Loucy (cell line): ENCODE data around the gene ERAP2.

Source experiments
- H2AFZ ChIP-seq: fragments of 200-600 bp; sonication (generic); 2 replicates; pipeline ENCODE4 v1.6.0; 2016; ENCODE audit warnings: antibody characterized with exemption, mild to moderate bottlenecking, low read length, moderate library complexity
- H3F3A ChIP-seq: fragments of 200-600 bp; 2 replicates; pipeline ENCODE4 v1.6.0; 2016; ENCODE audit warnings: antibody characterized with exemption, low read depth, mild to moderate bottlenecking
- H3K27me3 ChIP-seq: fragments of 200-600 bp; sonication (generic); 2 replicates; pipeline ENCODE4 v1.6.1; 2014; ENCODE audit warnings: low read length, mild to moderate bottlenecking; ENCODE audit not compliant: insufficient read depth, poor library complexity, severe bottlenecking
- H3K36me3 ChIP-seq: fragments of 200-600 bp; sonication (generic); 2 replicates; pipeline ENCODE4 v1.6.1; 2016; ENCODE audit warnings: low read length; ENCODE audit not compliant: insufficient read depth
- H3K4me1 ChIP-seq: fragments of 200-600 bp; sonication (generic); 2 replicates; pipeline ENCODE4 v1.5.1; 2014; ENCODE audit warnings: low read length, mild to moderate bottlenecking; ENCODE audit not compliant: insufficient read depth, poor library complexity, severe bottlenecking
- H3K4me2 ChIP-seq: fragments of 200-600 bp; sonication (generic); 2 replicates; pipeline ENCODE4 v1.6.0; 2014; ENCODE audit warnings: antibody characterized with exemption, low read length, low read depth, mild to moderate bottlenecking; ENCODE audit not compliant: poor library complexity, severe bottlenecking
- H3K4me3 ChIP-seq: fragments of 200-600 bp; sonication (generic); 2 replicates; pipeline ENCODE4 v1.5.1; 2014; ENCODE audit warnings: low read length, mild to moderate bottlenecking, mixed read lengths; ENCODE audit not compliant: poor library complexity, severe bottlenecking
- H3K79me2 ChIP-seq: fragments of 200-600 bp; sonication (generic); 2 replicates; pipeline ENCODE4 v1.6.1; 2014; ENCODE audit warnings: low read length; ENCODE audit not compliant: insufficient read depth
- H3K9ac ChIP-seq: fragments of 200-600 bp; sonication (generic); 2 replicates; pipeline ENCODE4 v1.6.0; 2014; ENCODE audit warnings: mild to moderate bottlenecking, low read depth, low read length, moderate library complexity; ENCODE audit not compliant: poor library complexity, severe bottlenecking
- H3K9me2 ChIP-seq: fragments of 200-600 bp; sonication (generic); replicated peaks from 2 replicates; pipeline ENCODE4 v1.6.1; 2016; ENCODE audit warnings: low read depth, low read length, mixed read lengths
- H3K9me3 ChIP-seq: fragments of 200-600 bp; sonication (generic); 2 replicates; pipeline ENCODE4 v1.6.1; 2014; ENCODE audit warnings: mild to moderate bottlenecking, antibody characterized with exemption, low read length, low read depth; ENCODE audit not compliant: insufficient read depth
- H4K20me1 ChIP-seq: fragments of 200-600 bp; sonication (generic); 2 replicates; pipeline ENCODE4 v1.6.0; 2014; ENCODE audit warnings: antibody characterized with exemption, low read length, mild to moderate bottlenecking; ENCODE audit not compliant: insufficient read depth, poor library complexity, severe bottlenecking
- EZH2phosphoT487 ChIP-seq: fragments of 200-600 bp; IDR thresholded peaks from 2 replicates; pipeline ENCODE4 v1.6.1; 2018; ENCODE audit warnings: antibody characterized with exemption, mild to moderate bottlenecking, moderate library complexity, borderline replicate concordance
- TF ChIP-seq, protein P1 (sequence below): fragments of 200-600 bp; sonication (generic); conservative IDR thresholded peaks from 2 replicates; pipeline ENCODE4 v1.5.1; 2014; ENCODE audit warnings: mild to moderate bottlenecking, antibody characterized with exemption, low read length

Gene ERAP2

DNA sequence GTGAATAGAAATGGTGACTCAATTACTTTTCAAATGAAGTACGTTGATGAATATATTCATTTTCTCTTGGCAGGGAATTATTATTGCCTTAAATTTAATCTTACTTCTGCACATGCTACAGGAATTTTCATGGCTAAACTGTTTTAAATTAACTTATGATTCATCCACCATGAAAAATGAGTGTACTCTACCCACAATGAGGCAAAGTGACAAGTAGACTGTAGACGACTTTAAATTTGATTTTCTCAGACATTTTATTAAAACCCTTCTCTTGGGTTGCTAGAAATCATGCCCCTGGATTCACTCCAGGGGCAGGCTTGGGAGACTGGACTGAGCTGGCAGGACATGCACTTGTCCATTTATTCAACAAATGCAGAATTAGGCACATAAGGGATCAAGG lies 23.5 kb upstream of the ERAP2 start:
- H2AFZ ChIP-seq = no peak overlapping the region
- H3K4me1 ChIP-seq = peaks cover 32% of the 10 kb centered on the region
- no peaks in the 10 kb centered on the region for H4K20me1 ChIP-seq
- H3K4me2 ChIP-seq = no peak overlapping the region
- no peak overlapping the region for H3K9ac ChIP-seq
- H3K36me3 ChIP-seq = no peaks in the 10 kb centered on the region
- H3K9me3 ChIP-seq = no peaks in the 10 kb centered on the region; the same call in 1 of the 2 replicates
- H3K27me3 ChIP-seq = no peaks in the 10 kb centered on the region
- H3K79me2 ChIP-seq = no peaks in the 10 kb centered on the region
- H3K9me2 ChIP-seq = no peaks in the 10 kb centered on the region
- no peak overlapping the region for H3K4me3 ChIP-seq
- TF ChIP-seq, protein P1, sequence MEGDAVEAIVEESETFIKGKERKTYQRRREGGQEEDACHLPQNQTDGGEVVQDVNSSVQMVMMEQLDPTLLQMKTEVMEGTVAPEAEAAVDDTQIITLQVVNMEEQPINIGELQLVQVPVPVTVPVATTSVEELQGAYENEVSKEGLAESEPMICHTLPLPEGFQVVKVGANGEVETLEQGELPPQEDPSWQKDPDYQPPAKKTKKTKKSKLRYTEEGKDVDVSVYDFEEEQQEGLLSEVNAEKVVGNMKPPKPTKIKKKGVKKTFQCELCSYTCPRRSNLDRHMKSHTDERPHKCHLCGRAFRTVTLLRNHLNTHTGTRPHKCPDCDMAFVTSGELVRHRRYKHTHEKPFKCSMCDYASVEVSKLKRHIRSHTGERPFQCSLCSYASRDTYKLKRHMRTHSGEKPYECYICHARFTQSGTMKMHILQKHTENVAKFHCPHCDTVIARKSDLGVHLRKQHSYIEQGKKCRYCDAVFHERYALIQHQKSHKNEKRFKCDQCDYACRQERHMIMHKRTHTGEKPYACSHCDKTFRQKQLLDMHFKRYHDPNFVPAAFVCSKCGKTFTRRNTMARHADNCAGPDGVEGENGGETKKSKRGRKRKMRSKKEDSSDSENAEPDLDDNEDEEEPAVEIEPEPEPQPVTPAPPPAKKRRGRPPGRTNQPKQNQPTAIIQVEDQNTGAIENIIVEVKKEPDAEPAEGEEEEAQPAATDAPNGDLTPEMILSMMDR = no peak
- TF ChIP-seq EZH2phosphoT487 = no peak
- no peaks in the 10 kb centered on the region for H3F3A ChIP-seq

DNA sequence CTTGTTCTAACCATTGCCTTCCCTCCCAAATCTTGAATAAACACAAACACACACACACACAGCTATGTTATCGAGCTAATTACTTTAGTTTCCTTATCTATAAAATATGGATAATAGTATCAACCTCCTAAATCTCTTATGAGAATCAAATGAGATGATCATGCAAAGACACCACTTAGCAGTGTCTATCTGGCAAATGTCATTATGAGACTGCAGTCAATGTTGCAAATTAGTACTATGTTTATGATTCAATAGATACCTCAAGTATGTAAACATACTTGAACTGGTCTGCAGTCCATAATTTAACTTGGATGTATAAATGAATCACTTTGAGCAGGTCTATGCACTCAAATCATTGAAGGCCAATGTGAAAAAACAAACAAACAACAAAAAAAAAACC lies 22.2 kb upstream of the ERAP2 start:
- H3K27me3 ChIP-seq = no peaks in the 10 kb centered on the region
- TF ChIP-seq, protein P1 = no peak
- TF ChIP-seq EZH2phosphoT487 = no peak
- H4K20me1 ChIP-seq = no peaks in the 10 kb centered on the region
- H3K4me1 ChIP-seq = peaks cover 37% of the 10 kb centered on the region
- H3K4me3 ChIP-seq = no peak overlapping the region
- no peaks in the 10 kb centered on the region for H3K36me3 ChIP-seq
- H3K4me2 ChIP-seq = no peak overlapping the region
- no peaks in the 10 kb centered on the region; the same call in 1 of the 2 replicates for H3K9me3 ChIP-seq
- no peaks in the 10 kb centered on the region for H3K9me2 ChIP-seq
- no peak overlapping the region for H3K9ac ChIP-seq
- no peaks in the 10 kb centered on the region for H3K79me2 ChIP-seq
- H2AFZ ChIP-seq = no peak overlapping the region
- no peaks in the 10 kb centered on the region for H3F3A ChIP-seq

DNA sequence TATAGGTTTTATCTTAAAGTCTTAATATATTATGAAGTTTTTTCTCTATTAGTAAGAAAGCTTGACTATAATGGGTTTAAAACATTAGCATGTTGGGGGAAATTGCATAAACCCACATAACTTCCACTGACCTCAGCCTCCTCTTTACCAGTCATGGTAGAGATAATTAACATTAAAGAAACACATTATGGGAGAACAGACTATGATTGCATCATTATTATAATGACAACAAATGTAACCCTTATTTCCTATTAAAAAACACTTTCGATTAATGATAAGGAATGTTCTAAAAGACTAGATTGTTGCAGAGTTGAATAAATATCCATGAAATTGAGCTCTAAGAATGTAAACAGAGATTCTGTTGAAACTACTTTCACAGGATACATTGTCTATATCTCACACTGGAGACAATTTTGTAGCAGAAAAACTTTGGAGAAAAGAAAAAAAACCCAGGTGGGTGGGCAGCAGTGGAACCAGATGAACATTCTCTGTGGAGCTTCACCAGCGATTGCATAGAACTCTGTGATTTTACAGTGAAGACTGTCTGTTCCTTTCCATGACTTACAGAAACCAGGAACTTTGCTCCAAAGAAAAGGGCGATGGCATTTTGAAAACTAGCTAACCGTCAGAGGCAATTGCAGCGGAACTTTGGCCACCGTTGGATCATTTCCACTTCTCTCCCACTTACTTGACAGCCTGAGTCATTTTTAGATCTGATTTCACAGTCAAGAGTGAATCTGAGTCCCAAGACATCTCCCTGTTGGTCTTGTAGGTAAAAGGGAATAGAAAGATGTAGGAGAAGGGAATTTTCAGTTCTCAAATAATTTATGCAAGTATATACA lies 21.0 kb upstream of the ERAP2 start:
- Histone ChIP-seq H3K9ac (no peak overlapping the region), H3K4me2 (no peak overlapping the region), H3K9me3 (no peaks in the 10 kb centered on the region), H4K20me1 (no peaks in the 10 kb centered on the region), H3K27me3 (no peaks in the 10 kb centered on the region), H3K9me2 (no peaks in the 10 kb centered on the region), H3K79me2 (no peaks in the 10 kb centered on the region), H3F3A (no peaks in the 10 kb centered on the region), H3K4me1 (peaks cover 41% of the 10 kb centered on the region), H3K36me3 (no peaks in the 10 kb centered on the region), H3K4me3 (no peak overlapping the region), H2AFZ (peak overlapping the region; percentile 5; the same call in 1 of the 2 replicates)
- TF ChIP-seq EZH2phosphoT487 = no peak
- TF ChIP-seq, protein P1 = no peak
